H1 (cell line): ENCODE data around the gene BRCA1. TPM values are rescaled to one million over a fixed set of nuclear protein-coding genes. Genes with fewer than 3 reads are reported as not detected.

Source experiments
- BACH1 ChIP-seq: IDR thresholded peaks from 2 replicates; pipeline ENCODE4 v1.6.1; 2012; ENCODE audit warnings: low read length, improper control_type of control experiment
- CBX5 ChIP-seq: fragments of 300-800, 300-1000 bp; sonication (generic); IDR thresholded peaks from 2 replicates; pipeline ENCODE4 v1.7.1; 2016; ENCODE audit warnings: antibody characterized with exemption, low read length, low read depth
- CTBP2 ChIP-seq: IDR thresholded peaks from 2 replicates; pipeline ENCODE4 v1.7.0; 2011; ENCODE audit warnings: borderline replicate concordance, mild to moderate bottlenecking, moderate library complexity, mixed read lengths, low read length; ENCODE audit not compliant: insufficient read depth, insufficient read length
- SP1 ChIP-seq: IDR thresholded peaks from 2 replicates; pipeline ENCODE4 v1.6.1; 2011; ENCODE audit warnings: low read depth, low read length
- ZNF274 ChIP-seq: IDR thresholded peaks from 2 replicates; pipeline ENCODE4 v1.7.0; 2012; ENCODE audit warnings: low read length, borderline replicate concordance; ENCODE audit errors: extremely low read depth
- polyA plus RNA-seq, 7 experiments: library from polyadenylated mRNA; depleted of rRNA in 3 of 7; stranded (reverse) in 5 of 7; unstranded in 2 of 7; fragments of >200 nt in 5 of 7; fragments of 200-250 nt in 2 of 7; gene quantifications; 1 replicate in 5 of 7; 2 replicates in 1 of 7; 4 replicates in 1 of 7; pipeline versions ENCODE4 v1.2.1 to v1.2.3, GENCODE V29; 2011 to 2013; ENCODE audit warnings: missing spikeins in 2 of 7, mixed read lengths in 2 of 7
- total RNA-seq: library from RNA; stranded (reverse); fragmentation: NEBNext Ultra II Directional; extraction: Animal tissue kit (Norgen Biotek cat#: 25700); gene quantifications from 2 replicates; pipeline ENCODE4 v1.2.1, GENCODE V29; 2021
- TF ChIP-seq, protein P1 (sequence below): IDR thresholded peaks from 2 replicates; pipeline ENCODE4 v1.6.1; 2011; ENCODE audit warnings: low read length, improper control_type of control experiment

The BRCA1 gene
- total and polyA plus RNA-seq, 2 of the 8 experiments (the other 6 are each of a cell fraction or from before 2014, with no cell fraction given): 30.7 to 39.2 TPM

DNA sequence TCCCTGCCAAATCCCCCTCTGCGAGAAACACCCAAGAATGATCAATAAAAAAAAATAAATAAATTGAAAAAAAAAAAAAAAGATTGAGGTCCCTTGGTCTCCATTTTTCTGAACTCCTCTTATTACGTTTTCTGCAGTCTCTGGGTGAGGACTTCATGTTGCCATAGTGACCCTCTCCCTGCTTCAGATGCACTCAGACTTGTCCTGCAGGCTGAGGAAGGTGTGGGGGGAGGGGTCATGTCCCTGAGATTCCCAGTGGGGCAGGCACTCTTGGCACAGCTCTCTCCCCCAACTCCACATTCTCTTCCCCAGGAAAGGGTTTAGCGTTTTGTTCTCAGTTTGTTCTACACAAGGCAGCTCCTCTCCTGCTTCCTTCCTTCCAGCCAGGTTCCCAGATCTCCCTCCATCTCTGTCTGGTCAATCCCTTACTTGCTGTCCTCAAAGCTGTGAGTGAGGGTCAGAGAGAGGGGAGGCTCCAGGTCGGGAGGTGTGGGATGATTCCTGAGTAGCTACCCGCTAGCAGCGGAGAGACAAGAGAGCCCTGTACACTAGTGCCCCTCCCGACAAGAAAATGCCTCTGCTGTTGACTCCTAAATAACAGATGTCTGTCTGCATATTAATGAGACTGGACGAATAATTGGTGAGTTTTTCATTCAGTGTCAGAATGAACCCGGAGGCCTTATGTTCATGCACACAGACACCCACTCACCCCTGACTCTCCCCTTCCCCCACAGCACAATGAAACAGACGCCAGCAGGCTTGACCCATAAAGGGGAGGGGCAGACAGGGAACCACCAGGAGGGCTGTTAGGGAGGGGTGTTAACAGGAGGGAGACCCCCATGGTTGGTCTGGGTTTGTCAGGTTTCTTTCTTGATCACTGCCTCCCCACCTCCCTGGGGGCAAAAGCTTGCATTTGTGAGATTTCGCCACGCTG is 90.9 kb downstream of the BRCA1 start (continued):
- TF ChIP-seq, protein P1, sequence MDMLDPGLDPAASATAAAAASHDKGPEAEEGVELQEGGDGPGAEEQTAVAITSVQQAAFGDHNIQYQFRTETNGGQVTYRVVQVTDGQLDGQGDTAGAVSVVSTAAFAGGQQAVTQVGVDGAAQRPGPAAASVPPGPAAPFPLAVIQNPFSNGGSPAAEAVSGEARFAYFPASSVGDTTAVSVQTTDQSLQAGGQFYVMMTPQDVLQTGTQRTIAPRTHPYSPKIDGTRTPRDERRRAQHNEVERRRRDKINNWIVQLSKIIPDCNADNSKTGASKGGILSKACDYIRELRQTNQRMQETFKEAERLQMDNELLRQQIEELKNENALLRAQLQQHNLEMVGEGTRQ: no peak
- TF ChIP-seq ZNF274: no peak
- TF ChIP-seq SP1: peak; percentile 40; the same call in 1 of the 2 replicates
- TF ChIP-seq CBX5: no peak
- TF ChIP-seq CTBP2: no peak
- TF ChIP-seq BACH1: no peak
